PC-3 (cell line): ENCODE data around the gene ZNF335. TPM values are rescaled to one million over a fixed set of nuclear protein-coding genes. Genes with fewer than 3 reads are reported as not detected.

Source experiments
- ATAC-seq: fragments of 200-7000 bp; cut with Tn5 transposase; 2 replicates; pipeline ENCODE4 v1.9.1; 2020; ENCODE audit warnings: mild to moderate bottlenecking, moderate library complexity
- BruUV-seq: library from RNA; stranded (reverse); fragments of 400-500 nt; replicated peaks from 2 replicates; lab custom pipeline; 2021; lab: Mats Ljungman, UMichigan
- CTCF ChIA-PET: fragments of 300-600 bp; sonication (Branson Sonifier 250); formaldehyde crosslinking; loops from one replicate; lab custom pipeline; 2022; ENCODE audit warnings: antibody characterized with exemption; lab: Charles Lee
- POLR2A ChIA-PET: fragments of 300-600 bp; sonication (Branson Sonifier 250); formaldehyde crosslinking; loops from one replicate; lab custom pipeline; 2022; ENCODE audit warnings: antibody characterized with exemption; ENCODE audit not compliant: unreplicated experiment; lab: Charles Lee
- DNase-seq: peaks from one replicate; pipeline ENCODE4 v3.0.0-alpha.2; 2015
- H2AFZ ChIP-seq: fragments of 300-600 bp; sonication (generic); 2 replicates; pipeline ENCODE4 v1.6.0; 2016; ENCODE audit warnings: antibody characterized with exemption, low read length
- H3F3A ChIP-seq: fragments of 300-600 bp; sonication (generic); one replicate; pipeline ENCODE4 v1.6.0; 2017; ENCODE audit warnings: antibody characterized with exemption, low read length, control low read depth, mild to moderate bottlenecking; ENCODE audit not compliant: unreplicated experiment
- H3K27ac ChIP-seq: fragments of 300-600 bp; sonication (generic); 2 replicates; pipeline ENCODE4 v1.5.1; 2016; ENCODE audit warnings: mild to moderate bottlenecking, low read length
- H3K27me3 ChIP-seq: fragments of 300-600 bp; sonication (generic); 2 replicates; pipeline ENCODE4 v1.6.1; 2016; ENCODE audit warnings: low read length, mixed read lengths
- H3K36me3 ChIP-seq: fragments of 300-600 bp; sonication (generic); 2 replicates; pipeline ENCODE4 v1.6.1; 2016; ENCODE audit warnings: low read depth, mixed run types, low read length, mixed read lengths
- H3K4me1 ChIP-seq: fragments of 300-600 bp; sonication (generic); 2 replicates; pipeline ENCODE4 v1.5.1; 2016; ENCODE audit warnings: low read length; ENCODE audit not compliant: insufficient read depth
- H3K4me2 ChIP-seq: fragments of 300-600 bp; sonication (generic); 2 replicates; pipeline ENCODE4 v1.6.0; 2016; ENCODE audit warnings: low read length
- H3K4me3 ChIP-seq: fragments of 300-600 bp; sonication (generic); 2 replicates; pipeline ENCODE4 v1.5.1; 2016; ENCODE audit warnings: mild to moderate bottlenecking, low read length, mixed read lengths
- H3K79me2 ChIP-seq: fragments of 300-600 bp; sonication (generic); 2 replicates; pipeline ENCODE4 v1.6.1; 2017; ENCODE audit warnings: low read length, mixed read lengths
- H3K9ac ChIP-seq: fragments of 300-600 bp; sonication (generic); 2 replicates; pipeline ENCODE4 v1.6.0; 2016; ENCODE audit warnings: mild to moderate bottlenecking, low read length
- H3K9me2 ChIP-seq: fragments of 300-600 bp; sonication (generic); replicated peaks from 2 replicates; pipeline ENCODE4 v1.6.1; 2016; ENCODE audit warnings: mixed run types, low read length, mixed read lengths
- H3K9me3 ChIP-seq: fragments of 300-600 bp; sonication (generic); 2 replicates; pipeline ENCODE4 v1.6.1; 2016; ENCODE audit warnings: low read length, mixed read lengths
- H4K20me1 ChIP-seq: fragments of 300-600 bp; sonication (generic); 2 replicates; pipeline ENCODE4 v1.6.1; 2016; ENCODE audit warnings: low read length, mixed read lengths
- CTCF ChIP-seq: fragments of 300-600 bp; sonication (generic); conservative IDR thresholded peaks from 2 replicates; pipeline ENCODE4 v1.5.1; 2017; ENCODE audit warnings: antibody characterized with exemption, low read depth, mild to moderate bottlenecking, low read length
- EZH2 ChIP-seq: fragments of 300-600 bp; sonication (generic); IDR thresholded peaks from one replicate; pipeline ENCODE4 v1.6.1; 2017; ENCODE audit warnings: antibody characterized with exemption, mild to moderate bottlenecking, low read length; ENCODE audit not compliant: unreplicated experiment
- EZH2phosphoT487 ChIP-seq: fragments of 300-600 bp; sonication (generic); IDR thresholded peaks from 2 replicates; pipeline ENCODE4 v1.6.1; 2018; ENCODE audit warnings: mild to moderate bottlenecking, antibody characterized with exemption, low read length, borderline replicate concordance
- intact Hi-C: fragments of 100-400 bp; cut with micrococcal nuclease; formaldehyde crosslinking; loops from 2 replicates; pipeline ENCODE4 v1.9.0; 2023
- total RNA-seq: library from RNA; depleted of rRNA; stranded (reverse); fragments of >200 nt; gene quantifications from 2 replicates; pipeline ENCODE4 v1.2.3, GENCODE V29; 2014

The ZNF335 gene
- total RNA-seq, 1 experiment from 2014 or later, result 36.9 TPM

- peak; percentile 93 for ATAC-seq
- Histone ChIP-seq H3K27me3 (no peaks in the 10 kb centered on the region), H3K4me1 (peaks cover 17% of the 10 kb centered on the region), H3K36me3 (no peaks in the 10 kb centered on the region; the same call in 1 of the 2 replicates), H3K79me2 (no peaks in the 10 kb centered on the region), H3K4me3 (no peak overlapping the region), H2AFZ (no peak overlapping the region), H3K27ac (peak overlapping the region; percentile 73), H3K9me3 (no peaks in the 10 kb centered on the region), H4K20me1 (no peaks in the 10 kb centered on the region), H3K4me2 (peak overlapping the region; percentile 47), H3F3A (peaks cover 4% of the 10 kb centered on the region), H3K9ac (peak overlapping the region; percentile 19; the same call in 1 of the 2 replicates), H3K9me2 (no peaks in the 10 kb centered on the region)
- TF ChIP-seq EZH2phosphoT487 (no peak), CTCF (no peak), EZH2 (no peak)
- intact Hi-C loops, result no loop called here
- no TSS peak for BruUV-seq
- DNase-seq, result peak; percentile 99
- ChIA-PET CTCF (interaction anchor here (0.8 kb wide), 1 partner anchor 117 kb away, joined by 4 read pairs; no protein-coding TSS in a partner anchor), POLR2A (interaction anchor here (0.6 to 1.0 kb wide), 4 partner anchors 15 to 560 kb away, joined by 3 to 24 read pairs (median 4); no protein-coding TSS in a partner anchor)
These were observed 66.4 kb downstream of the ZNF335 start for GRCh38 chr20:45905505-45906079.

- Histone ChIP-seq H3F3A (peaks cover 4% of the 10 kb centered on the region), H3K36me3 (no peaks in the 10 kb centered on the region; the same call in 1 of the 2 replicates), H3K4me1 (peaks cover 17% of the 10 kb centered on the region), H3K27ac (peak overlapping the region; percentile 73), H4K20me1 (no peaks in the 10 kb centered on the region), H3K4me2 (peak overlapping the region; percentile 47), H3K27me3 (no peaks in the 10 kb centered on the region), H2AFZ (no peak overlapping the region), H3K9me3 (no peaks in the 10 kb centered on the region), H3K79me2 (no peaks in the 10 kb centered on the region), H3K9ac (peak overlapping the region; percentile 19; the same call in 1 of the 2 replicates), H3K4me3 (no peak overlapping the region), H3K9me2 (no peaks in the 10 kb centered on the region)
- TF ChIP-seq EZH2phosphoT487 (no peak), CTCF (no peak), EZH2 (no peak)
- no TSS peak for BruUV-seq
- ATAC-seq (peak; percentile 28), DNase-seq (peak; percentile 22)
- ChIA-PET CTCF (interaction anchor here (0.8 kb wide), 1 partner anchor 118 kb away, joined by 4 read pairs; no protein-coding TSS in a partner anchor), POLR2A (interaction anchor here (0.6 to 1.0 kb wide), 5 partner anchors 13 to 559 kb away, joined by 3 to 24 read pairs (median 3); no protein-coding TSS in a partner anchor)
- intact Hi-C loops, result no loop called here
These were observed 67.2 kb downstream of the ZNF335 start for GRCh38 chr20:45904583-45905504.
